Liver (tissue), 9 donors: ENCODE data around the gene SPAG9. TPM values are rescaled to one million over a fixed set of nuclear protein-coding genes. Genes with fewer than 3 reads are reported as not detected.

Source experiments
- DNase-seq: peaks from one replicate; pipeline ENCODE4 v3.0.0-alpha.2; 2017; ENCODE audit warnings: low spot score
- H3K27ac ChIP-seq, 2 donors: one replicate each; pipeline ENCODE4 v1.7.0; 2013; ENCODE audit warnings: inconsistent platforms in 2 of 2, low read length in 2 of 2, control low read depth in 1 of 2, low read depth in 1 of 2, mild to moderate bottlenecking in 1 of 2
- H3K27me3 ChIP-seq, 4 donors: one replicate each; pipeline versions ENCODE4 v1.6.1 to v1.7.0; 2013; ENCODE audit warnings: low read length in 3 of 4, inconsistent platforms in 1 of 4, mild to moderate bottlenecking in 1 of 4, moderate library complexity in 1 of 4; ENCODE audit not compliant: control insufficient read depth in 4 of 4, insufficient read depth in 4 of 4
- H3K36me3 ChIP-seq, 4 donors: one replicate each; pipeline versions ENCODE4 v1.6.1 to v1.7.0; 2013; ENCODE audit warnings: low read length in 3 of 4, mild to moderate bottlenecking in 3 of 4, low read depth in 1 of 4, moderate library complexity in 1 of 4; ENCODE audit not compliant: control insufficient read depth in 4 of 4, insufficient read depth in 3 of 4
- H3K4me1 ChIP-seq, 4 donors: one replicate each; pipeline versions ENCODE4 v1.6.1 to v1.7.0; 2013; ENCODE audit warnings: low read length in 3 of 4, mild to moderate bottlenecking in 3 of 4, moderate library complexity in 1 of 4; ENCODE audit not compliant: control insufficient read depth in 4 of 4, insufficient read depth in 4 of 4
- H3K4me3 ChIP-seq, 3 donors: one replicate each; pipeline versions ENCODE4 v1.6.1 to v1.7.0; 2013; ENCODE audit warnings: low read length in 3 of 3, control low read depth in 1 of 3, low read depth in 1 of 3, mild to moderate bottlenecking in 1 of 3
- H3K9ac ChIP-seq, 2 donors: one replicate each; pipeline ENCODE4 v1.7.0; 2013; ENCODE audit warnings: low read length in 2 of 2, mild to moderate bottlenecking in 2 of 2, moderate library complexity in 2 of 2, control low read depth in 1 of 2, low read depth in 1 of 2
- H3K9me3 ChIP-seq, 4 donors: one replicate each; pipeline versions ENCODE4 v1.6.1 to v1.7.0; 2013; ENCODE audit warnings: low read length in 3 of 4; ENCODE audit not compliant: control insufficient read depth in 4 of 4
- CTCF ChIP-seq: fragments of 150-350 bp; IDR thresholded peaks from 2 replicates; pipeline ENCODE4 v1.5.1; 2017; ENCODE audit warnings: improper control_type of control experiment, low read depth, low read length; ENCODE audit not compliant: missing input control
- EGR1 ChIP-seq, 2 donors: IDR thresholded peaks; 2 replicates each; pipeline ENCODE4 v1.6.1; 2016 to 2018; ENCODE audit warnings: antibody characterized with exemption in 2 of 2, low read depth in 2 of 2
- FOXA1 ChIP-seq: IDR thresholded peaks from 2 replicates; pipeline ENCODE4 v1.6.1; 2016; ENCODE audit warnings: antibody characterized with exemption
- FOXA2 ChIP-seq: IDR thresholded peaks from 2 replicates; pipeline ENCODE4 v1.6.1; 2016; ENCODE audit warnings: antibody characterized with exemption
- GABPA ChIP-seq, 2 donors: IDR thresholded peaks in 1 of 2; conservative IDR thresholded peaks in 1 of 2; 2 replicates each; pipeline ENCODE4 v1.6.1; 2016; ENCODE audit warnings: antibody characterized with exemption in 2 of 2, mild to moderate bottlenecking in 1 of 2, moderate library complexity in 1 of 2
- HNF4A ChIP-seq, 2 donors: conservative IDR thresholded peaks; 2 replicates each; pipeline ENCODE4 v1.6.1; 2016; ENCODE audit warnings: antibody characterized with exemption in 2 of 2, mild to moderate bottlenecking in 2 of 2
- HNF4G ChIP-seq: IDR thresholded peaks from 2 replicates; pipeline ENCODE4 v1.6.1; 2016; ENCODE audit warnings: antibody characterized with exemption
- JUND ChIP-seq, 2 donors: IDR thresholded peaks; 2 replicates each; pipeline ENCODE4 v1.6.1; 2016; ENCODE audit warnings: antibody characterized with exemption in 2 of 2
- NR2F2 ChIP-seq: IDR thresholded peaks from 2 replicates; pipeline ENCODE4 v1.6.1; 2016; ENCODE audit warnings: antibody characterized with exemption
- RAD21 ChIP-seq, 2 donors: IDR thresholded peaks; 2 replicates each; pipeline ENCODE4 v1.6.1; 2016; ENCODE audit warnings: antibody characterized with exemption in 2 of 2, mild to moderate bottlenecking in 2 of 2
- RXRA ChIP-seq, 2 donors: IDR thresholded peaks; 2 replicates each; pipeline ENCODE4 v1.6.1; 2017 to 2018; ENCODE audit warnings: antibody characterized with exemption in 2 of 2, mild to moderate bottlenecking in 1 of 2
- SP1 ChIP-seq: IDR thresholded peaks from 2 replicates; pipeline ENCODE4 v1.6.1; 2018; ENCODE audit warnings: antibody characterized with exemption, mild to moderate bottlenecking
- TAF1 ChIP-seq: conservative IDR thresholded peaks from 2 replicates; pipeline ENCODE4 v1.6.1; 2016; ENCODE audit warnings: antibody characterized with exemption, mild to moderate bottlenecking
- YY1 ChIP-seq: IDR thresholded peaks from 2 replicates; pipeline ENCODE4 v1.6.1; 2016; ENCODE audit warnings: antibody characterized with exemption, mild to moderate bottlenecking
- ZBTB33 ChIP-seq: IDR thresholded peaks from 2 replicates; pipeline ENCODE4 v1.6.1; 2016; ENCODE audit warnings: antibody characterized with exemption
- WGBS: extraction: QIAGEN DNeasy Blood & Tissue Kit; methylation state at CpG from one replicate; pipeline ENCODE4 v1.1.7; 2013; 5-methylcytosine and 5-hydroxymethylcytosine counted together
- polyA plus RNA-seq, 2 donors: library from polyadenylated mRNA; stranded (reverse) in 1 of 2; unstranded in 1 of 2; fragments of 200-250 nt in 1 of 2; fragments of >200 nt in 1 of 2; fragmentation: Nextera tagmentation in 1 of 2; extraction: Ambion mirVana in 1 of 2; gene quantifications; one replicate each; pipeline versions ENCODE4 v1.2.1 to v1.2.3, GENCODE V29; 2013 to 2015
- total RNA-seq, 2 donors: library from RNA; depleted of rRNA; stranded (reverse); fragments of >200 nt; gene quantifications; one replicate each; pipeline ENCODE4 v1.2.3, GENCODE V29; 2014
- TF ChIP-seq, protein P1 (sequence below): IDR thresholded peaks from 2 replicates; pipeline ENCODE4 v1.6.1; 2016; ENCODE audit warnings: antibody characterized with exemption, mild to moderate bottlenecking
- TF ChIP-seq, protein P2 (sequence below): IDR thresholded peaks from 2 replicates; pipeline ENCODE4 v1.6.1; 2016; ENCODE audit warnings: antibody characterized with exemption
- donor health status: healthy.
- donor health status: healthy.
- donor health status: healthy.
- donor health status: healthy.
- donor health status: healthy.

The SPAG9 gene
- total and polyA plus RNA-seq, 4 donors, result 12.0 to 94.0 (median 18.4) TPM

- no peak for DNase-seq
- H3K4me3 ChIP-seq, result no peak overlapping the region
Observed at GRCh38 chr17:51087072-51087757, 33.5 kb downstream of the SPAG9 start.

DNA sequence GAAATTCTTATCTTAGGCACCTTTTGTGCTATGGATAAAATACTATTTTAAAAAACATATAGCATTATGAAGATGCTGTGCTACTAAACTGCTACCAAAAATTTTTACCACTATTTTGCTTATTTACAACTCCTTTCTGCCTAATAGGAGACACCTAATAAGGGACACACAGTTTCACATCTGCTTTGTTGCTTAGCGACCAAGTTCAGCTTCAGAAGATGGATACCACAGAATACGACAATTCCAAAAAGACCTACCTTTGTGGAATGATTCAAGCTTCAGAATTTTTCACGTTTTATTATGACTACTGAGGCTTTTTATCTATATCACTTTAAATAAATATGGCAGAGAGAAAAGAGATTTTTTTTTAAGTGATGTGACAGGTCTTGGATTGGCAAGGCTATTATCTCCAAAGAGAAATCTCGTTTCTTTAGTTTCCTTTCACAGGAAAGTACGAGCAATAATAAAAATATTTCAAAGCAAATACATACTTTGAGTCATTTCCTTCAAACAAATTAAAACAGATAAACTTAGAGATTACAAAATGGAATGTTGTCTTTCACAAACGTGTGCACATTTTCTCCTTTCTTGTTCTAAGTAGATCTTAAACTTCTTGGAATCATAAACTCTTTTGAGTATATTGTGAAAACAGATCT is 35.4 kb downstream of the SPAG9 start:
- DNase-seq, result no peak
- Histone ChIP-seq H3K4me1 (peaks cover 2 to 13% (median 5%) of the 10 kb centered on the region in 4 donors), H3K4me3 (no peak overlapping the region), H3K27ac (no peak overlapping the region), H3K36me3 (no peaks in the 10 kb centered on the region), H3K9me3 (no peaks in the 10 kb centered on the region), H3K9ac (no peak overlapping the region), H3K27me3 (no peaks in the 10 kb centered on the region)
- WGBS, result 71% methylated on average over 6 of the region's 6 CpGs
- TF ChIP-seq ZBTB33 (no peak), YY1 (no peak), HNF4A (conservative IDR thresholded peaks at IDR 0.05) (no peak), GABPA (IDR thresholded peaks at IDR 0.05 in 1 of 2, conservative IDR thresholded peaks at IDR 0.05 in 1 of 2) (no peak), SP1 (no peak), FOXA2 (no peak), EGR1 (IDR thresholded peaks at IDR 0.05; ENCODE audit: low read depth in 2 of 2) (no peak), JUND (IDR thresholded peaks at IDR 0.05) (no peak), NR2F2 (no peak), HNF4G (no peak)
- TF ChIP-seq, protein P1, sequence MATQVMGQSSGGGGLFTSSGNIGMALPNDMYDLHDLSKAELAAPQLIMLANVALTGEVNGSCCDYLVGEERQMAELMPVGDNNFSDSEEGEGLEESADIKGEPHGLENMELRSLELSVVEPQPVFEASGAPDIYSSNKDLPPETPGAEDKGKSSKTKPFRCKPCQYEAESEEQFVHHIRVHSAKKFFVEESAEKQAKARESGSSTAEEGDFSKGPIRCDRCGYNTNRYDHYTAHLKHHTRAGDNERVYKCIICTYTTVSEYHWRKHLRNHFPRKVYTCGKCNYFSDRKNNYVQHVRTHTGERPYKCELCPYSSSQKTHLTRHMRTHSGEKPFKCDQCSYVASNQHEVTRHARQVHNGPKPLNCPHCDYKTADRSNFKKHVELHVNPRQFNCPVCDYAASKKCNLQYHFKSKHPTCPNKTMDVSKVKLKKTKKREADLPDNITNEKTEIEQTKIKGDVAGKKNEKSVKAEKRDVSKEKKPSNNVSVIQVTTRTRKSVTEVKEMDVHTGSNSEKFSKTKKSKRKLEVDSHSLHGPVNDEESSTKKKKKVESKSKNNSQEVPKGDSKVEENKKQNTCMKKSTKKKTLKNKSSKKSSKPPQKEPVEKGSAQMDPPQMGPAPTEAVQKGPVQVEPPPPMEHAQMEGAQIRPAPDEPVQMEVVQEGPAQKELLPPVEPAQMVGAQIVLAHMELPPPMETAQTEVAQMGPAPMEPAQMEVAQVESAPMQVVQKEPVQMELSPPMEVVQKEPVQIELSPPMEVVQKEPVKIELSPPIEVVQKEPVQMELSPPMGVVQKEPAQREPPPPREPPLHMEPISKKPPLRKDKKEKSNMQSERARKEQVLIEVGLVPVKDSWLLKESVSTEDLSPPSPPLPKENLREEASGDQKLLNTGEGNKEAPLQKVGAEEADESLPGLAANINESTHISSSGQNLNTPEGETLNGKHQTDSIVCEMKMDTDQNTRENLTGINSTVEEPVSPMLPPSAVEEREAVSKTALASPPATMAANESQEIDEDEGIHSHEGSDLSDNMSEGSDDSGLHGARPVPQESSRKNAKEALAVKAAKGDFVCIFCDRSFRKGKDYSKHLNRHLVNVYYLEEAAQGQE, result no peak

More at GRCh38 chr17:51087072-51087757, 33.5 kb downstream of the SPAG9 start:
- H3K9ac ChIP-seq, result no peak overlapping the region
- no peaks in the 10 kb centered on the region for H3K36me3 ChIP-seq
- TF ChIP-seq NR2F2, result no peak
- TF ChIP-seq, protein P2, sequence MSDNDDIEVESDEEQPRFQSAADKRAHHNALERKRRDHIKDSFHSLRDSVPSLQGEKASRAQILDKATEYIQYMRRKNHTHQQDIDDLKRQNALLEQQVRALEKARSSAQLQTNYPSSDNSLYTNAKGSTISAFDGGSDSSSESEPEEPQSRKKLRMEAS, result no peak
- no peak for TF ChIP-seq FOXA1
- no peak for TF ChIP-seq TAF1
- TF ChIP-seq ZBTB33, result no peak
- TF ChIP-seq EGR1 (IDR thresholded peaks at IDR 0.05; ENCODE audit: low read depth in 2 of 2), result no peak
- no peak for TF ChIP-seq CTCF
- no peak for TF ChIP-seq HNF4G
- no peak for TF ChIP-seq GABPA (IDR thresholded peaks at IDR 0.05 in 1 of 2, conservative IDR thresholded peaks at IDR 0.05 in 1 of 2)
- TF ChIP-seq RXRA (IDR thresholded peaks at IDR 0.05), result no peak
- TF ChIP-seq RAD21 (IDR thresholded peaks at IDR 0.05), result no peak
- 49% methylated on average over 2 of the region's 2 CpGs for WGBS
- no peak overlapping the region for H3K27ac ChIP-seq
- H3K27me3 ChIP-seq, result no peaks in the 10 kb centered on the region
- no peaks in the 10 kb centered on the region for H3K9me3 ChIP-seq
- H3K4me1 ChIP-seq, result peaks cover 4 to 25% (median 12%) of the 10 kb centered on the region in 4 donors
